Neural cell (in vitro differentiated cells): ENCODE measurements around the gene CRYGS. TPM values are rescaled to one million over a fixed set of nuclear protein-coding genes. Genes with fewer than 3 reads are reported as not detected.

Experiments used
- H2AFZ ChIP-seq: fragments of 200-600, 300-800 bp; sonication (generic), shearing (Covaris generic); 2 replicates; pipeline ENCODE4 v1.6.0; 2014; ENCODE audit warnings: low read depth, mild to moderate bottlenecking, antibody characterized with exemption, low read length, moderate library complexity
- H3F3A ChIP-seq: fragments of 200-600 bp; shearing (Covaris generic); 2 replicates; pipeline ENCODE4 v1.6.1; 2016; ENCODE audit warnings: mild to moderate bottlenecking, moderate library complexity, mixed read lengths, antibody characterized with exemption, low read length; ENCODE audit not compliant: insufficient read depth, poor library complexity, severe bottlenecking
- H3K27ac ChIP-seq: fragments of 200-600, 300-800 bp; sonication (generic), shearing (Covaris generic); 2 replicates; pipeline ENCODE4 v1.5.1; 2014; ENCODE audit warnings: mild to moderate bottlenecking, low read length, moderate library complexity
- H3K27me3 ChIP-seq: fragments of 300-800, 200-600 bp; sonication (generic), shearing (Covaris generic); 2 replicates; pipeline ENCODE4 v1.6.0; 2014; ENCODE audit warnings: mild to moderate bottlenecking, low read depth, low read length, moderate library complexity; ENCODE audit not compliant: insufficient read depth
- H3K36me3 ChIP-seq: fragments of 300-800, 200-600 bp; sonication (generic), shearing (Covaris generic); 2 replicates; pipeline ENCODE4 v1.5.1; 2014; ENCODE audit warnings: mild to moderate bottlenecking, antibody characterized with exemption, low read length, moderate library complexity; ENCODE audit not compliant: insufficient read depth
- H3K4me2 ChIP-seq: fragments of 300-800, 200-600 bp; sonication (generic), shearing (Covaris generic); 2 replicates; pipeline ENCODE4 v1.6.0; 2014; ENCODE audit warnings: mild to moderate bottlenecking, low read length
- H3K4me3 ChIP-seq: fragments of 300-800, 200-600 bp; sonication (generic), shearing (Covaris generic); 2 replicates; pipeline ENCODE4 v1.5.1; 2014; ENCODE audit warnings: mild to moderate bottlenecking, low read length, moderate library complexity
- H3K79me2 ChIP-seq: fragments of 200-600 bp; shearing (Covaris generic); replicated peaks from 2 replicates; pipeline ENCODE4 v1.6.0; 2014; ENCODE audit warnings: mild to moderate bottlenecking, low read length, moderate library complexity; ENCODE audit not compliant: insufficient read depth
- H3K9ac ChIP-seq: fragments of 300-800, 200-600 bp; sonication (generic), shearing (Covaris generic); 2 replicates; pipeline ENCODE4 v1.6.1; 2016; ENCODE audit warnings: mild to moderate bottlenecking, low read length, mixed read lengths
- H3K9me2 ChIP-seq: fragments of 200-600 bp; shearing (Covaris generic); 2 replicates; pipeline ENCODE4 v1.6.1; 2016; ENCODE audit warnings: mild to moderate bottlenecking, low read length, mixed read lengths; ENCODE audit not compliant: insufficient read depth
- H3K9me3 ChIP-seq: fragments of 200-600, 300-800 bp; sonication (generic), shearing (Covaris generic); 2 replicates; pipeline ENCODE4 v1.6.1; 2016; ENCODE audit warnings: mild to moderate bottlenecking, mixed run types, low read length, moderate library complexity, mixed read lengths
- H4K20me1 ChIP-seq: fragments of 200-600 bp; shearing (Covaris generic); 2 replicates; pipeline ENCODE4 v1.6.1; 2016; ENCODE audit warnings: mild to moderate bottlenecking, mixed run types; ENCODE audit not compliant: insufficient read depth
- CTCF ChIP-seq: fragments of 450-650 bp; IDR thresholded peaks from 2 replicates; pipeline ENCODE4 v1.5.1; 2014; ENCODE audit warnings: antibody characterized with exemption, mild to moderate bottlenecking, moderate library complexity; ENCODE audit not compliant: poor library complexity, severe bottlenecking
- EP300 ChIP-seq: fragments of 450-650 bp; conservative IDR thresholded peaks from 2 replicates; pipeline ENCODE4 v1.6.1; 2014; ENCODE audit warnings: antibody characterized with exemption, mild to moderate bottlenecking, moderate library complexity; ENCODE audit not compliant: poor library complexity, severe bottlenecking
- EZH2 ChIP-seq: fragments of 200-600, 300-800 bp; shearing (Covaris generic), sonication (generic); IDR thresholded peaks from 2 replicates; pipeline ENCODE4 v1.6.1; 2014; ENCODE audit warnings: antibody characterized with exemption, low read length, borderline replicate concordance, mild to moderate bottlenecking; ENCODE audit not compliant: insufficient read depth, poor library complexity, severe bottlenecking
- MXI1 ChIP-seq: fragments of 450-650 bp; conservative IDR thresholded peaks from 2 replicates; pipeline ENCODE4 v1.6.1; 2014; ENCODE audit warnings: antibody characterized with exemption, mild to moderate bottlenecking; ENCODE audit not compliant: poor library complexity, severe bottlenecking
- POLR2AphosphoS5 ChIP-seq: IDR thresholded peaks from 2 replicates; pipeline ENCODE4 v1.6.1; 2012
- RAD21 ChIP-seq: fragments of 450-650 bp; conservative IDR thresholded peaks from 2 replicates; pipeline ENCODE4 v1.6.1; 2014; ENCODE audit warnings: antibody characterized with exemption, mild to moderate bottlenecking, moderate library complexity
- REST ChIP-seq: IDR thresholded peaks from 2 replicates; pipeline ENCODE4 v1.6.1; 2012; ENCODE audit warnings: borderline replicate concordance
- SMC3 ChIP-seq: fragments of 450-650 bp; conservative IDR thresholded peaks from 2 replicates; pipeline ENCODE4 v1.6.1; 2014; ENCODE audit warnings: antibody characterized with exemption, mild to moderate bottlenecking, moderate library complexity; ENCODE audit not compliant: poor library complexity
- TAF1 ChIP-seq: IDR thresholded peaks from 2 replicates; pipeline ENCODE4 v1.6.1; 2012; ENCODE audit warnings: low read depth
- polyA plus RNA-seq: library from polyadenylated mRNA; depleted of rRNA; stranded (reverse); fragments of >200 nt; gene quantifications from 2 replicates; pipeline ENCODE4 v1.2.3, GENCODE V29; 2014

Gene CRYGS
- polyA plus RNA-seq, 1 donor from 2014 or later = 7.7 TPM

- TF ChIP-seq POLR2AphosphoS5 (no peak), SMC3 (no peak), TAF1 (no peak), RAD21 (no peak), EZH2 (no peak)
- H3K9me3 ChIP-seq = no peaks in the 10 kb centered on the region
- no peaks in the 10 kb centered on the region for H3K36me3 ChIP-seq
- H3K27me3 ChIP-seq = no peaks in the 10 kb centered on the region
- no peaks in the 10 kb centered on the region for H3K9me2 ChIP-seq
- no peak overlapping the region for H3K27ac ChIP-seq
- no peak overlapping the region for H2AFZ ChIP-seq
- no peak overlapping the region for H3K9ac ChIP-seq
- no peaks in the 10 kb centered on the region for H3F3A ChIP-seq
- no peak overlapping the region for H3K4me3 ChIP-seq
- no peaks in the 10 kb centered on the region for H4K20me1 ChIP-seq
- no peaks in the 10 kb centered on the region for H3K79me2 ChIP-seq
- H3K4me2 ChIP-seq = no peak overlapping the region
Observed at GRCh38 chr3:186519021-186519658, 25.0 kb downstream of the CRYGS start.

GRCh38 chr3:186517218-186517617 is 27.0 kb downstream of the CRYGS start:
- Histone ChIP-seq H4K20me1 (no peaks in the 10 kb centered on the region), H3K27me3 (no peaks in the 10 kb centered on the region), H3K79me2 (no peaks in the 10 kb centered on the region), H3K9ac (no peak overlapping the region), H3K4me2 (no peak overlapping the region), H3K27ac (no peak overlapping the region), H3K9me2 (no peaks in the 10 kb centered on the region), H3K36me3 (no peaks in the 10 kb centered on the region), H3K9me3 (no peaks in the 10 kb centered on the region), H3F3A (no peaks in the 10 kb centered on the region), H3K4me3 (no peak overlapping the region), H2AFZ (no peak overlapping the region)
- TF ChIP-seq EP300 = no peak
- TF ChIP-seq SMC3 = no peak
- TF ChIP-seq POLR2AphosphoS5 = no peak
- no peak for TF ChIP-seq EZH2
- TF ChIP-seq REST = no peak
- no peak for TF ChIP-seq CTCF
- no peak for TF ChIP-seq MXI1
- no peak for TF ChIP-seq RAD21
- no peak for TF ChIP-seq TAF1
